GM21360 (cell line): ENCODE measurements around the gene KHDRBS2.

Experiments
- ATAC-seq: cut with Tn5 transposase; IDR thresholded peaks from one replicate; pipeline ENCODE4 v1.9.1; 2021; ENCODE audit warnings: mild to moderate bottlenecking, moderate library complexity; ENCODE audit not compliant: unreplicated experiment

KHDRBS2 gene

GRCh38 chr6:62039605-62040004, 246.4 kb downstream of the KHDRBS2 start:
- ATAC-seq: no peak

- no peak for ATAC-seq
Measured at GRCh38 chr6:62037445-62037844, 248.6 kb downstream of the KHDRBS2 start.

GRCh38 chr6:62035952-62036351, 250.1 kb downstream of the KHDRBS2 start:
- no peak for ATAC-seq

GRCh38 chr6:62013719-62014118, 272.3 kb downstream of the KHDRBS2 start:
- no peak for ATAC-seq

- no peak for ATAC-seq
Measured at GRCh38 chr6:62009445-62009844, 276.6 kb downstream of the KHDRBS2 start.

- no peak for ATAC-seq
Measured at GRCh38 chr6:61989616-61990015, 296.4 kb downstream of the KHDRBS2 start.

GRCh38 chr6:61980622-61981021, 305.4 kb downstream of the KHDRBS2 start:
- ATAC-seq: no peak

GRCh38 chr6:61977947-61978346, 308.1 kb downstream of the KHDRBS2 start:
- no peak for ATAC-seq

- ATAC-seq: no peak
Measured at GRCh38 chr6:61977099-61977498, 308.9 kb downstream of the KHDRBS2 start.

GRCh38 chr6:61959196-61959595, 326.8 kb downstream of the KHDRBS2 start:
- no peak for ATAC-seq

- ATAC-seq: no peak
Measured at GRCh38 chr6:61953851-61954250, 332.2 kb downstream of the KHDRBS2 start.

- ATAC-seq: no peak
Measured at GRCh38 chr6:61951586-61951985, 334.4 kb downstream of the KHDRBS2 start.

GRCh38 chr6:61950811-61951210, 335.2 kb downstream of the KHDRBS2 start:
- ATAC-seq: no peak

- ATAC-seq: no peak
Measured at GRCh38 chr6:61949971-61950370, 336.1 kb downstream of the KHDRBS2 start.

- ATAC-seq: no peak
Measured at GRCh38 chr6:61949161-61949560, 336.9 kb downstream of the KHDRBS2 start.

GRCh38 chr6:61947311-61947947, 338.6 kb downstream of the KHDRBS2 start:
- ATAC-seq: no peak

GRCh38 chr6:61940919-61941318, 345.1 kb downstream of the KHDRBS2 start:
- no peak for ATAC-seq

GRCh38 chr6:61935242-61935846, 350.7 kb downstream of the KHDRBS2 start:
- ATAC-seq: no peak

GRCh38 chr6:61909486-61909885, 376.5 kb downstream of the KHDRBS2 start:
- no peak for ATAC-seq

- no peak for ATAC-seq
Measured at GRCh38 chr6:61901748-61902147, 384.3 kb downstream of the KHDRBS2 start.

GRCh38 chr6:61894536-61894935, 391.5 kb downstream of the KHDRBS2 start:
- ATAC-seq: no peak

- ATAC-seq: no peak
Measured at GRCh38 chr6:61887423-61887822, 398.6 kb downstream of the KHDRBS2 start.
